A673 (cell line): ENCODE results near the gene THSD7B.

Source experiments
- EZH2 ChIP-seq: fragments of 200-600 bp; sonication (generic); IDR thresholded peaks from 2 replicates; pipeline ENCODE4 v1.6.1; 2017; ENCODE audit warnings: borderline replicate concordance, low read depth, mild to moderate bottlenecking, mixed read lengths, antibody characterized with exemption, low read length; ENCODE audit not compliant: poor library complexity, severe bottlenecking
- TF ChIP-seq, protein P1 (sequence below): fragments of 300-800, 200-600 bp; sonication (generic); conservative IDR thresholded peaks from 2 replicates; pipeline ENCODE4 v1.5.1; 2017; ENCODE audit warnings: low read depth, mild to moderate bottlenecking, antibody characterized with exemption, low read length, moderate library complexity, mixed read lengths

GRCh38 chr2:137228566-137228965, 463.2 kb downstream of the THSD7B start:
- no peak for TF ChIP-seq EZH2
- TF ChIP-seq, protein P1, sequence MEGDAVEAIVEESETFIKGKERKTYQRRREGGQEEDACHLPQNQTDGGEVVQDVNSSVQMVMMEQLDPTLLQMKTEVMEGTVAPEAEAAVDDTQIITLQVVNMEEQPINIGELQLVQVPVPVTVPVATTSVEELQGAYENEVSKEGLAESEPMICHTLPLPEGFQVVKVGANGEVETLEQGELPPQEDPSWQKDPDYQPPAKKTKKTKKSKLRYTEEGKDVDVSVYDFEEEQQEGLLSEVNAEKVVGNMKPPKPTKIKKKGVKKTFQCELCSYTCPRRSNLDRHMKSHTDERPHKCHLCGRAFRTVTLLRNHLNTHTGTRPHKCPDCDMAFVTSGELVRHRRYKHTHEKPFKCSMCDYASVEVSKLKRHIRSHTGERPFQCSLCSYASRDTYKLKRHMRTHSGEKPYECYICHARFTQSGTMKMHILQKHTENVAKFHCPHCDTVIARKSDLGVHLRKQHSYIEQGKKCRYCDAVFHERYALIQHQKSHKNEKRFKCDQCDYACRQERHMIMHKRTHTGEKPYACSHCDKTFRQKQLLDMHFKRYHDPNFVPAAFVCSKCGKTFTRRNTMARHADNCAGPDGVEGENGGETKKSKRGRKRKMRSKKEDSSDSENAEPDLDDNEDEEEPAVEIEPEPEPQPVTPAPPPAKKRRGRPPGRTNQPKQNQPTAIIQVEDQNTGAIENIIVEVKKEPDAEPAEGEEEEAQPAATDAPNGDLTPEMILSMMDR, result no peak
